SK-N-SH (cell line): ENCODE measurements around the gene LILRB5.
"Not testable (repeated sequence)": the region's sequence is repeated elsewhere in the genome, so short reads cannot be mapped to it uniquely, and the experiment has no call there.

Source experiments
- CTCF ChIP-seq: fragments of 200-600 bp; sonication (generic); IDR thresholded peaks from 2 replicates; pipeline ENCODE4 v1.6.1; 2017; ENCODE audit warnings: antibody characterized with exemption, mild to moderate bottlenecking, moderate library complexity
- RAD21 ChIP-seq: IDR thresholded peaks from 2 replicates; pipeline ENCODE4 v1.6.1; 2012; ENCODE audit warnings: mild to moderate bottlenecking, low read length
- TEAD4 ChIP-seq: IDR thresholded peaks from 2 replicates; pipeline ENCODE4 v1.4.0; 2012; ENCODE audit warnings: mild to moderate bottlenecking, borderline replicate concordance; ENCODE audit not compliant: insufficient read depth

GRCh38 chr19:54285427-54286056 is 28.5 kb upstream of the LILRB5 start:
- not testable (repeated sequence) for TF ChIP-seq CTCF, RAD21, TEAD4
